AG04449 (cell line): ENCODE results near the gene TMEM94.

Source experiments
- CTCF ChIA-PET: fragments of 350-600 bp; formaldehyde crosslinking; extraction: SDS; loops from one replicate; lab custom pipeline; 2021; ENCODE audit warnings: antibody characterized with exemption; lab: Yijun Ruan, JAX
- POLR2A ChIA-PET: fragments of 400-600, 350-600 bp; formaldehyde crosslinking; extraction: SDS; loops from one replicate; lab custom pipeline; 2020; ENCODE audit warnings: antibody characterized with exemption, inconsistent platforms; lab: Yijun Ruan, JAX
- DNase-seq: peaks from one replicate; pipeline ENCODE4 v3.0.0-alpha.2; 2010; ENCODE audit warnings: low read depth, low spot score
- H3K4me3 ChIP-seq: 2 replicates; pipeline ENCODE4 v1.5.1; 2011; ENCODE audit warnings: low read depth, mild to moderate bottlenecking, control low read depth, low read length
- TF ChIP-seq, protein P1 (sequence below): IDR thresholded peaks from one replicate; pipeline ENCODE4 v1.5.1; 2011; ENCODE audit warnings: mild to moderate bottlenecking, moderate library complexity, low read length, control low read depth, inconsistent platforms; ENCODE audit not compliant: insufficient read depth; ENCODE audit errors: missing control alignments

The TMEM94 gene

DNA sequence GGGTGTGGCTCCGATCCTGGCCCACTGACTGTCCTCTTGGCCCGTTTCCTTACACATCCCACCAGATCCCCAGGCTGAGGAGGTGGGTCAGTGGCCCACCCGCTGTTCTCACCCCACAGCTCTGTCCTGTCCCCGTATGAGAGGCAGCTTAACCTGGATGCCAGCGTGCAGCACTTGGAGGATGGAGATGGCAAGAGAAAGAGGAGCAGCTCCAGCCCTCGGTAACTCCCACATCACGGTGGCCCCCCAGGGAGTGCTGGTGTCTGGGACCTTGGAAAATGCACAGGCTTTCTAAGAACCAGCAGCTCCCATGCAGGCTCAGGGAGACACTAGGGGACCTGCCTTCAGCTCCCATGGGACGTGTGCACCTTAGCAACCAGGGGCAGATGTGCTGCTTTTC is 64.9 kb downstream of the TMEM94 start:
- H3K4me3 ChIP-seq = no peak overlapping the region
- ChIA-PET CTCF (interaction anchor here (0.6 to 1.9 kb wide), 2 partner anchors 34 to 227 kb away, joined by 5 to 7 read pairs; no protein-coding TSS in a partner anchor), POLR2A (no interaction called here)
- TF ChIP-seq, protein P1, sequence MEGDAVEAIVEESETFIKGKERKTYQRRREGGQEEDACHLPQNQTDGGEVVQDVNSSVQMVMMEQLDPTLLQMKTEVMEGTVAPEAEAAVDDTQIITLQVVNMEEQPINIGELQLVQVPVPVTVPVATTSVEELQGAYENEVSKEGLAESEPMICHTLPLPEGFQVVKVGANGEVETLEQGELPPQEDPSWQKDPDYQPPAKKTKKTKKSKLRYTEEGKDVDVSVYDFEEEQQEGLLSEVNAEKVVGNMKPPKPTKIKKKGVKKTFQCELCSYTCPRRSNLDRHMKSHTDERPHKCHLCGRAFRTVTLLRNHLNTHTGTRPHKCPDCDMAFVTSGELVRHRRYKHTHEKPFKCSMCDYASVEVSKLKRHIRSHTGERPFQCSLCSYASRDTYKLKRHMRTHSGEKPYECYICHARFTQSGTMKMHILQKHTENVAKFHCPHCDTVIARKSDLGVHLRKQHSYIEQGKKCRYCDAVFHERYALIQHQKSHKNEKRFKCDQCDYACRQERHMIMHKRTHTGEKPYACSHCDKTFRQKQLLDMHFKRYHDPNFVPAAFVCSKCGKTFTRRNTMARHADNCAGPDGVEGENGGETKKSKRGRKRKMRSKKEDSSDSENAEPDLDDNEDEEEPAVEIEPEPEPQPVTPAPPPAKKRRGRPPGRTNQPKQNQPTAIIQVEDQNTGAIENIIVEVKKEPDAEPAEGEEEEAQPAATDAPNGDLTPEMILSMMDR = no peak
- no peak for DNase-seq

DNA sequence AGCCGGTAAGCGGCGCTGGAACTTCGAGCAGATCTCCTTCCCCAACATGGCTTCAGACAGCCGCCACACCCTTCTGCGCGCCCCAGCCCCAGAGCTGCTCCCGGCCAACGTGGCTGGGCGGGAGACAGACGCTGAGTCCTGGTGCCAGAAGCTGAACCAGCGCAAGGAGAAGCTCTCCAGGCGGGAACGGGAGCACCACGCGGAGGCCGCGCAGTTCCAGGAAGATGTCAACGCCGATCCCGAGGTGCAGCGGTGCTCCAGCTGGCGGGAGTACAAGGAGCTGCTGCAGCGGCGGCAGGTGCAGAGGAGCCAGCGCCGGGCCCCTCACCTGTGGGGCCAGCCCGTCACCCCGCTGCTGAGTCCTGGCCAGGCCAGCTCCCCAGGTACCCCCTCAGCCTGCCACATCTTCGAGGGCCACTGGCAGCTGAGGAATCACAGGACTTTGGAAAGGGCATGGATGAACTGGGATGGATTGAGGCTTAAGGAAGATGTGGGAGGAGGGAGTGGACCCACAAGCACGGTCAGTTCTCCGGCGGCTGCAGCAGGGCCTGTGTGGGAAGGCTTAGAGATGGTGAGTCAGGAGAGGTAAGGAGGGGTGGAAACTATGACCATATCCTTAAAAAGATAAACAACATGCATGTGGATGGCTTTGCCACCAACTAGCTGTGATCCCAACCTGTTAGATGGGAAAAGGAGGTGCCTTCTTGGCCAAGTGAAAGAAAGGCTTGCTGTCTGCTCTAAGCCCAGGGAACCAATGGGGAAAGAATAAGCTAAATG is 65.7 kb downstream of the TMEM94 start:
- no peak overlapping the region for H3K4me3 ChIP-seq
- POLR2A ChIA-PET = no interaction called here
- DNase-seq = no peak
- TF ChIP-seq, protein P1 = no peak
- CTCF ChIA-PET = interaction anchor here (1.3 to 1.9 kb wide), 2 partner anchors 226 to 232 kb away, joined by 4 to 7 read pairs; no protein-coding TSS in a partner anchor

DNA sequence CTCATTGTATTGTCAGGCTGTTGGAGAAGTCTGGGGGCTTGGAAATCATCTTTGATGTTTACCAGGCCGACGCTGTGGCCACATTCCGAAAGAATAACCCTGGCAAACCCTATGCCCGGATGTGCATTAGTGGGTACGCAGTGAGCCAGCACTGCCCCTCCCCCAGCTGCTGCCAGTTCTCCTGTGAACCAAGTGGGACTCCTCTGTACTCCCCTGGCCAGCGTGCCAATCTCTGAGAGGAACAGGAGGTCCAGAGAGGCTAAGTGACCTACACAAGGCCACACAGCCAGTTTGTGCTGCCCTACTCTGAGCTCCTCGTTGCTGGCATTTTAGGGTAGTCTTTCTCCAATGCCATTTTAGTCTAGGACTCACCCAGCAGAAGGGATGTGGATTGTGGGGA is 67.2 kb downstream of the TMEM94 start:
- POLR2A ChIA-PET = no interaction called here
- TF ChIP-seq, protein P1 = no peak
- DNase-seq = no peak

DNA sequence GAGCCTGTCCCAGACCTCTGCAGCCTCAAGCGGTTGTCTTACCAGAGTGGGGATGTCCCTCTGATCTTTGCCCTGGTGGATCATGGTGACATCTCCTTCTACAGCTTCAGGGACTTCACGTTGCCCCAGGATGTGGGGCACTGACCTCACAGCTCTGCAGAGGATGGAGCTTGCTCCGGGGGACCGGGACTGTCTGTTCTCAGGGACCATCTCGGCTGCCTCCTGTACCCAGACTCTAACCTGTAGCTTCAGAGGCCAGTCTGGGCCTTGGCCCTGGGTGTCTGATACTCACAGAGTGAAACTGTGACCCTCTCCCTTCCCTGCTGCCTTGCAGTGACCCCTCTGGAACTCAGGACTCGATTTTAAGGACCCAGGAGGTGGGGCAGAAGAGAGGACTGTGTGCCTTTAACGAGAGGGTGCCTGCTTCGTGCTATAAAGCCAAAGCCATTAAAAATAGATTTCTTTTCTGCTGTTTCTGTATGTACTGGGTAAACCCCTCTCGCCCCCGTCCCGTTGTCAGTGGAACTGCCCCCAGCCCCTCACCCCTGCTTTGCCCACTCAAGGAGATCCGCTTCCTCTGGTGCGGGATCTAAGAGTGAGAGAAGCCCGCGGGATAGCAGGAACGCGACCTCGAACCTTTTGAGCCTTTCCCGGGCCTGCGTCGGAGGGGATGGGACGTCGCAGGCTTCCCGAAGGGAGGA is 68.0 kb downstream of the TMEM94 start:
- TF ChIP-seq, protein P1 = no peak
- ChIA-PET CTCF (interaction anchor here (1.0 to 1.4 kb wide), 7 partner anchors 8 to 225 kb away, joined by 3 to 5 read pairs (median 4); partner anchors contain the start of genes SMIM5 and TSEN54), POLR2A (no interaction called here)
- H3K4me3 ChIP-seq = no peak overlapping the region; the same call in 1 of the 2 replicates
- DNase-seq = no peak

More for the DNA sequence above, 67.2 kb downstream of the TMEM94 start:
- CTCF ChIA-PET = interaction anchor here (1.1 to 1.4 kb wide), 3 partner anchors 42 to 109 kb away, joined by 3 to 5 read pairs (median 4); partner anchors contain the start of gene SMIM5
- no peak overlapping the region for H3K4me3 ChIP-seq

DNA sequence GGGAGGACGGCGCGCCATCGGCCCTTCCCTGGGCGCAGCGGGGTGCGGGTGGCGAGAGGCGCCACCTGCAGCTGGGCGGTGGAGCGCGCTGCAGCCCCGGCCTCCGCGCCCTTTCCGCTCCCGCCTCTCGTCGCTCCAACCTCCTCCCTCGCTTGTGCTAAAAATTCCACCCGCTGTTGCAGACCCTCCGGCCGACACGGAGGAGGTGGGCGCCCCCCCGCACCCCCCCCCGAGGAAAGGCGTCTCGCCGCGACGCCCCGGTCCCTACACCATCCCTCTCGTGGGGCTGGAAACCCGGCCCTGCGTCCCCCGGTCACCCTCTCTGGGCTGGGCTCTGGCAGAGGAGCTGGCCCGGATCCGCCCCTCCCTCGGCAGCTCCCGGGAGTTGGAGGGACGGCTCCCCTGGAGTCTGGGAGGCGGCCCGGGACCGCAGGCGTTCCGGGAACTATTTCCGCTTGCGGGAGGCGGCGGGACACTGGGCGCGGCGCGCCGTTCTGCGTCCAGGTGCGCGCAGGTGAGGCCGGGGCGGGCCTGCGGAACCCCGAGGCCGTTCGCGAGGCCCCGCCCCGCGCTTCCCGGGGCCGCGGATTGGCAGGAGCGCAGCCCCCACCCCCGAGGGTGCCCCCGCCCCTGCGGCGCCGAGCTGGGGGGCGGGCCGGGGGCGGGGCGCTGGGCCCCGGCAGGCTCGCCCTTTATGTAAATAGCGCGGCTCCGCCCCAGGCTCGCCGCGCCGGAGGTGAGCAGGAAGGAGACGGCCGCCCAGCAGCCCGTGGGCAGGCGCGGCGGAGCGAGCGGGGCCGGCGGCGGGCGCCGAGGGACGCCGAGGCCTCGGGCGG is 68.8 kb downstream of the TMEM94 start, which contains the start of gene LLGL2:
Gene LLGL2, plus strand, starts transcription at position 728 of the 836 bp plus-strand sequence. CDS start 17,730 bp downstream, outside the sequence.
- ChIA-PET POLR2A (interaction anchor here (0.6 to 0.9 kb wide), 3 partner anchors 9 to 207 kb away, joined by 3 to 6 read pairs (median 4); partner anchors contain the start of gene TSEN54), CTCF (interaction anchor here (1.0 to 1.3 kb wide), 6 partner anchors 9 to 224 kb away, joined by 3 to 5 read pairs (median 4); partner anchors contain the start of genes SMIM5 and TSEN54)
- H3K4me3 ChIP-seq = peak within 1 kb of the TSS; percentile 51
- TF ChIP-seq, protein P1 = peak; percentile 15
- no peak for DNase-seq
